Progenitor cell of endocrine pancreas (in vitro differentiated cells): ENCODE data around the gene JAM3. TPM values are rescaled to one million over a fixed set of nuclear protein-coding genes. Genes with fewer than 3 reads are reported as not detected.
"Not testable (repeated sequence)": the region's sequence is repeated elsewhere in the genome, so short reads cannot be mapped to it uniquely, and the experiment has no call there.

Source experiments
- DNase-seq: peaks from one replicate; pipeline ENCODE4 v3.0.0; 2021; ENCODE audit warnings: low spot score; ENCODE audit not compliant: unreplicated experiment
- H3K27ac Mint-ChIP-seq: 2 replicates; pipeline ENCODE4 v1.8.0; 2021; ENCODE audit warnings: mild to moderate bottlenecking, moderate library complexity, mixed read lengths
- H3K27me3 Mint-ChIP-seq: 2 replicates; pipeline ENCODE4 v1.8.0; 2021; ENCODE audit warnings: mixed read lengths
- H3K36me3 Mint-ChIP-seq: 2 replicates; pipeline ENCODE4 v1.8.0; 2022; ENCODE audit warnings: mixed read lengths; ENCODE audit not compliant: insufficient read depth
- H3K4me1 Mint-ChIP-seq: 2 replicates; pipeline ENCODE4 v1.8.0; 2021; ENCODE audit warnings: low read depth, mixed read lengths
- H3K4me3 Mint-ChIP-seq: 2 replicates; pipeline ENCODE4 v1.8.0; 2021; ENCODE audit warnings: low read depth, mild to moderate bottlenecking, moderate library complexity, mixed read lengths
- H3K9me3 Mint-ChIP-seq: 2 replicates; pipeline ENCODE4 v1.8.0; 2021; ENCODE audit warnings: low read depth, mixed read lengths
- total RNA-seq: library from RNA; stranded (reverse); gene quantifications from 2 replicates; pipeline ENCODE4 v1.2.1, GENCODE V29; 2021
- TF ChIP-seq, protein P1 (sequence below): fragments of 200-600 bp; sonication (generic); IDR thresholded peaks from one replicate; pipeline ENCODE4 v1.5.0; 2021; ENCODE audit warnings: antibody characterized with exemption, mild to moderate bottlenecking; ENCODE audit not compliant: unreplicated experiment

JAM3 gene
- total RNA-seq, 1 donor from 2014 or later: 37.0 TPM

DNA sequence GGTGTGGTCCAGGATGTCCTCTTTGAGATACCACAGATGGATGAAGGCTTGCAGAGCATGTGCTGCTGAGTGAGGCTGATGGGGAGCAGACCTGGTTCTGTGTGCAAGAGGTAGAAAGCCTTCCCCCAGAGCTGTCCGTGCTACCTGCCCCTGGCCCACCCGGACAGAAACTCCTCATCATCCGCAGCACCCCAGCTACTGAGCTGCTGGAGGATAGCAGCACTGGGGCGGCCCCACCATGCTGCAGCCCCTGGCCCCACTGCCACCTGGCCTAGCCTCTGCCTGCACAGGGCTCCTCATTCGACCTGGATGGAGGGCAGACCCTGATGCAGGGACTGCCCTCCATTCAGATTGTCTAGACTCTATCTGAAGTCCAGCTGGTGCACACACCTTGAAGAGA is 104.4 kb downstream of the JAM3 start:
- Mint-ChIP-seq H3K4me3 (no peak overlapping the region), H3K36me3 (peaks cover 51% of the 10 kb centered on the region), H3K27ac (no peak overlapping the region), H3K27me3 (no peaks in the 10 kb centered on the region), H3K9me3 (peaks cover 11% of the 10 kb centered on the region), H3K4me1 (no peaks in the 10 kb centered on the region)
- no peak for DNase-seq
- TF ChIP-seq, protein P1, sequence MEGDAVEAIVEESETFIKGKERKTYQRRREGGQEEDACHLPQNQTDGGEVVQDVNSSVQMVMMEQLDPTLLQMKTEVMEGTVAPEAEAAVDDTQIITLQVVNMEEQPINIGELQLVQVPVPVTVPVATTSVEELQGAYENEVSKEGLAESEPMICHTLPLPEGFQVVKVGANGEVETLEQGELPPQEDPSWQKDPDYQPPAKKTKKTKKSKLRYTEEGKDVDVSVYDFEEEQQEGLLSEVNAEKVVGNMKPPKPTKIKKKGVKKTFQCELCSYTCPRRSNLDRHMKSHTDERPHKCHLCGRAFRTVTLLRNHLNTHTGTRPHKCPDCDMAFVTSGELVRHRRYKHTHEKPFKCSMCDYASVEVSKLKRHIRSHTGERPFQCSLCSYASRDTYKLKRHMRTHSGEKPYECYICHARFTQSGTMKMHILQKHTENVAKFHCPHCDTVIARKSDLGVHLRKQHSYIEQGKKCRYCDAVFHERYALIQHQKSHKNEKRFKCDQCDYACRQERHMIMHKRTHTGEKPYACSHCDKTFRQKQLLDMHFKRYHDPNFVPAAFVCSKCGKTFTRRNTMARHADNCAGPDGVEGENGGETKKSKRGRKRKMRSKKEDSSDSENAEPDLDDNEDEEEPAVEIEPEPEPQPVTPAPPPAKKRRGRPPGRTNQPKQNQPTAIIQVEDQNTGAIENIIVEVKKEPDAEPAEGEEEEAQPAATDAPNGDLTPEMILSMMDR: no peak

DNA sequence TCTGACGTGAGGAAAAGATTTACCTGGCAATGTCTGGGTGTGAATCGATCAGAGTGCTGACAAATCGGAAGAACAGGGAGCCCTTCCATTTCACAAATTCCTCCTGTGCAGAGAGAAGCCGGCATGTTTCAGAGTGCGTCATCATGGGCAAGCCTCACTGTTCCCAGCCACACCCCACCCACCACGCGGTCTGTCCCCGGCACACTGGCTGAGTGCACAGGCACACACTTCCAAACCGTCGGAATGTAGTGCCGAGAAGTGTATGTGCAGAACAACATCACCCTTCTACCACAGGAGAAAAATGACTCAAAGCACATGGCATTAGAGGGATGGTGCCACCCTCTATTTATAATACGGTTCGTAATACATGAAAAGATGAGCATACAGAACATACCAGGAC is 107.4 kb downstream of the JAM3 start:
- Mint-ChIP-seq H3K27ac (no peak overlapping the region), H3K9me3 (no peaks in the 10 kb centered on the region), H3K4me3 (no peak overlapping the region), H3K36me3 (peaks cover 26% of the 10 kb centered on the region), H3K27me3 (no peaks in the 10 kb centered on the region), H3K4me1 (no peaks in the 10 kb centered on the region)
- no peak for DNase-seq
- TF ChIP-seq, protein P1: no peak

DNA sequence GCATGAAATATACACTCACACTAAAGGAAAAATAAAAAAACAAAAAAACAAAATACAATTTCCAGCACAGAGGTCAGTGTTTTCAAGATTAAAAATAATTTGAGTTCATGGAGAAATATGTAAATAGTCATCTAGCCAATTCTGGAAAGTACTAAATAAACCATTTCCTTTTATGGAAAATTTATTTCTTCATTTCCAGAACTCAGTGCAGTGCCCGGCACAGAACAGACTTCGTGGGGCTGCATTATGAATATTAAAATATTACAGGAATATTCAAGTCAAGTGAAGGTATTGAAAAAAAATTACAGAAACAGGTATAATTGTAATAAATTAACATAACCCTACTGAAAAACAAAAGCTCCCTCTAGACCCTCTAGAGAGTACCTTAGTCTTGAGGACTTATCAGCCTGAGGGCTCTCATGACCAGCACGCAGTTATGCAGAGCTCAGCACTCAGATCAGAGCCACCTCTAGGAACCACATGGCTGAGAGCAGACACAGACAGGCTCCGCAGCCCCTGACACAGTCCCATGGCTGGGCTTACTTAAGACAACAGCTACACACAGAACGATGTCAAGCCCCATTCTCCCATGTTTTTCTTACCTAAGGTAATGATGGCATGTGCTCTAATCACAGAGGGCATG is 109.3 kb downstream of the JAM3 start:
- Mint-ChIP-seq H3K9me3 (no peaks in the 10 kb centered on the region), H3K36me3 (peaks cover 14% of the 10 kb centered on the region), H3K27ac (no peak overlapping the region), H3K27me3 (no peaks in the 10 kb centered on the region), H3K4me3 (no peak overlapping the region), H3K4me1 (no peaks in the 10 kb centered on the region)
- DNase-seq: no peak
- TF ChIP-seq, protein P1: no peak

DNA sequence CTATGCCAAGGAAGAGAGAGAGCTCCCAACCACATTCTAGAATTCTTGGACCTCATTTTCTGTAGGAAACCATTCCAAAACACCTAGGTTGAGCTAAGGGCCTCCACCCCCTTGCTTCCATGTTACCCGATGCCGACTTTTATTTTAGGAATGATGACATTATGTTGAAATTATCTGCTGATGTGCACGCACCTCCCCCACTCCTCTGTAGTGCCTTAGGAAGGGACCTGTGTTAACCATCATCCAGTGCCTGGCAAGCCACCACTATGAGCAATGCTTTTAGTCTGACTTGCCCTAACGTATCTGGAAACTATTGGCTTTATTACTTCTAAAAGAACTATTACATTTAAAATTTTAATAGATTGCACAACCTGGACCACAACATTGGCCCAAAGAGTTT is 112.8 kb downstream of the JAM3 start:
- TF ChIP-seq, protein P1: no peak
- no peak for DNase-seq
- H3K4me1 Mint-ChIP-seq: no peaks in the 10 kb centered on the region
- no peaks in the 10 kb centered on the region for H3K9me3 Mint-ChIP-seq
- no peaks in the 10 kb centered on the region for H3K27me3 Mint-ChIP-seq
- peak overlapping the region; percentile 42 for H3K27ac Mint-ChIP-seq
- H3K4me3 Mint-ChIP-seq: no peak overlapping the region
- peaks cover 6% of the 10 kb centered on the region for H3K36me3 Mint-ChIP-seq

DNA sequence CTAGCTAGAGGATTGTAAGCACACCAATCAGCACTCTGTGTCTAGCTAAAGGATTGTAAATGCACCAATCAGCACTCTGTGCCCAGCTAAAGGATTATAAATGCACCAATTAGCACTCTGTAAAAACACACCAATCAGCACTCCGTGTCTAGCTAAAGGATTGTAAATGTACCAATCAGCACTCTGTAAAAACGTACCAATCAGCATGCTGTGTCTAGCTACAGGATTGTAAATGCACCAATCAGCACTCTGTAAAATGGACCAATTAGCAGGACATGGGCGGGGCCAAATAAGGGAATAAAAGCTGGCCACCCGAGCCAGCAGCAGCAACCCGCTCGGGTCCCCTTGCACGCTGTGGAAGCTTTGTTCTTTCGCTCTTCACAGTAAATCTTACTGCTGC is 119.2 kb downstream of the JAM3 start:
- not testable (repeated sequence) for H3K4me3 Mint-ChIP-seq, H3K4me1 Mint-ChIP-seq

DNA sequence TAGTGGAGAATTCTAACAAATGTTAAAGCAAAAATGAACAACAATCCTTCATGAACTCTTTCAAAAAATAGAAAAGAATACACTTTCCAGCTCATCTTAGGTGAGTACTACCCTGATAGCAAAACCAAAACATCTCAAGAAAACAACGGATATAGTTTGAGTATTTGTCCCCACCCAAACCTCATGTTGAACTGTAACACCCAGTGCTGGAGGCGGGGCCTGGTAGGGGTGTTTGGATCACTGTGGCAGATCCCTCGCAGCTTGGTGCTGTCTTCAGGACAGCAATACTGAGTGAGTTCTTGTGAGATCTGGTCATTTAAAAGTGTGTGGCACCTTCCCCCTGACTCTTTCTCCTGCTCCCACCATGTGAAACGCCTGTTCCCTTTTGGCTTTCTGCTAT is 127.9 kb downstream of the JAM3 start:
- H3K36me3 Mint-ChIP-seq: peaks cover 36% of the 10 kb centered on the region
- H3K27ac Mint-ChIP-seq: peak overlapping the region; percentile 37
- no peaks in the 10 kb centered on the region for H3K9me3 Mint-ChIP-seq
- H3K27me3 Mint-ChIP-seq: no peaks in the 10 kb centered on the region
- H3K4me3 Mint-ChIP-seq: no peak overlapping the region
- H3K4me1 Mint-ChIP-seq: peaks cover 8% of the 10 kb centered on the region
- DNase-seq: no peak
- TF ChIP-seq, protein P1: no peak

More for the DNA sequence above, 119.2 kb downstream of the JAM3 start:
- H3K9me3 Mint-ChIP-seq, DNase-seq, H3K27me3 Mint-ChIP-seq, H3K27ac Mint-ChIP-seq: not testable (repeated sequence)
- H3K36me3 Mint-ChIP-seq: peaks cover 41% of the 10 kb centered on the region
